Thyroid gland (tissue), 4 donors: ENCODE measurements around the gene KRT81.

ENCODE experiments used
- POLR2A ChIP-seq, 2 donors: fragments of 450-650 bp; IDR thresholded peaks; one replicate each; pipeline ENCODE4 v1.6.1; 2017; ENCODE audit warnings: antibody characterized with exemption in 2 of 2, mild to moderate bottlenecking in 2 of 2, moderate library complexity in 1 of 2
- TF ChIP-seq, protein P1 (sequence below), 6 experiments: fragments of 200-600 bp in 3 of 6; fragments of 450-650 bp in 3 of 6; sonication (generic) in 3 of 6; IDR thresholded peaks; one replicate each; pipeline ENCODE4 v1.5.1; 2016 to 2019; ENCODE audit warnings: antibody characterized with exemption in 6 of 6, mild to moderate bottlenecking in 2 of 6, inconsistent platforms in 1 of 6, moderate library complexity in 1 of 6

DNA sequence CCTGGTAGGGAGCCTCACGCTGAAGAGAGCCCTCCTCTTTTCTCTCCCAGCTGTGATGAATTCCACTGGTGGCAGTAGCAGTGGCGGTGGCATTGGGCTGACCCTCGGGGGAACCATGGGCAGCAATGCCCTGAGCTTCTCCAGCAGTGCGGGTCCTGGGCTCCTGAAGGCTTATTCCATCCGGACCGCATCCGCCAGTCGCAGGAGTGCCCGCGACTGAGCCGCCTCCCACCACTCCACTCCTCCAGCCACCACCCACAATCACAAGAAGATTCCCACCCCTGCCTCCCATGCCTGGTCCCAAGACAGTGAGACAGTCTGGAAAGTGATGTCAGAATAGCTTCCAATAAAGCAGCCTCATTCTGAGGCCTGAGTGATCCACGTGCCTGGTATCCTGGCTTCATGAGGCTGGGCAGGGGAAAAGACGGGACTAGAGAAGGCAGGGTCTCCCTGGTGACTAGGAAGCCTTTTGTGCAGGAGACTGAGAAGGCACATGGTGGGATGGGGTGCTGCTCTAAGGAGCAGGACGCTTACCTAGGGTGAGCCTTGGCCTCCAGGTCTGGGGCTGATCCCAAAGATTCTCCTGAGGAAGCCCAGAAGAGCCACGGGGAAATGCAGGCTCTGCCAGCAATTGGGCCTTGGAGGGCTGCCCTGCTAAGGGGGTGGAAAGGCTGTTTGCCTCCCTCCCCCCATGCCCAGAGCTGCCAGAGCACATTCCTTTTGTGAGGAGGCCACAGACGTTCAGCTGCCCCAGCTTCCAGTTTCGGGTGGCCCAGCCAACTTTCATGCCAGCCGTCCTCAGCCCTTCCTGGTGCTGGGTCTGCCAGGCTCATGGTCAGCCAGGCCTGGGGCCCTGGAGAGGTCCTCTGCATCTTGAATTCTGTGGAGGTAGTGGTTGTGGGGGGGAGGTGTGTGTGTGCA lies 42.5 kb downstream of the KRT81 start:
- TF ChIP-seq, protein P1, sequence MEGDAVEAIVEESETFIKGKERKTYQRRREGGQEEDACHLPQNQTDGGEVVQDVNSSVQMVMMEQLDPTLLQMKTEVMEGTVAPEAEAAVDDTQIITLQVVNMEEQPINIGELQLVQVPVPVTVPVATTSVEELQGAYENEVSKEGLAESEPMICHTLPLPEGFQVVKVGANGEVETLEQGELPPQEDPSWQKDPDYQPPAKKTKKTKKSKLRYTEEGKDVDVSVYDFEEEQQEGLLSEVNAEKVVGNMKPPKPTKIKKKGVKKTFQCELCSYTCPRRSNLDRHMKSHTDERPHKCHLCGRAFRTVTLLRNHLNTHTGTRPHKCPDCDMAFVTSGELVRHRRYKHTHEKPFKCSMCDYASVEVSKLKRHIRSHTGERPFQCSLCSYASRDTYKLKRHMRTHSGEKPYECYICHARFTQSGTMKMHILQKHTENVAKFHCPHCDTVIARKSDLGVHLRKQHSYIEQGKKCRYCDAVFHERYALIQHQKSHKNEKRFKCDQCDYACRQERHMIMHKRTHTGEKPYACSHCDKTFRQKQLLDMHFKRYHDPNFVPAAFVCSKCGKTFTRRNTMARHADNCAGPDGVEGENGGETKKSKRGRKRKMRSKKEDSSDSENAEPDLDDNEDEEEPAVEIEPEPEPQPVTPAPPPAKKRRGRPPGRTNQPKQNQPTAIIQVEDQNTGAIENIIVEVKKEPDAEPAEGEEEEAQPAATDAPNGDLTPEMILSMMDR (IDR thresholded peaks at IDR 0.05): no peak
- peak in 1 of 2 donors; percentile 74 for TF ChIP-seq POLR2A (IDR thresholded peaks at IDR 0.05)
